Right lung (tissue), 5 donors: ENCODE results near the gene CLPTM1L. TPM values are rescaled to one million over a fixed set of nuclear protein-coding genes. Genes with fewer than 3 reads are reported as not detected.

Source experiments
- DNase-seq, 2 donors: peaks; one replicate each; pipeline ENCODE4 v3.0.0-alpha.2; 2013
- polyA plus RNA-seq, 5 donors: library from polyadenylated mRNA; unstranded; fragments of 120-200 nt; gene quantifications; one replicate each; pipeline versions ENCODE4 v1.2.1 to v1.2.3, GENCODE V29; 2013; ENCODE audit warnings: inconsistent platforms in 1 of 5, low replicate concordance in 1 of 5; ENCODE audit not compliant: insufficient read length in 5 of 5, insufficient read depth in 1 of 5

CLPTM1L gene
- polyA plus RNA-seq, 5 donors, result 81.2 to 109 (median 84.6) TPM

DNA sequence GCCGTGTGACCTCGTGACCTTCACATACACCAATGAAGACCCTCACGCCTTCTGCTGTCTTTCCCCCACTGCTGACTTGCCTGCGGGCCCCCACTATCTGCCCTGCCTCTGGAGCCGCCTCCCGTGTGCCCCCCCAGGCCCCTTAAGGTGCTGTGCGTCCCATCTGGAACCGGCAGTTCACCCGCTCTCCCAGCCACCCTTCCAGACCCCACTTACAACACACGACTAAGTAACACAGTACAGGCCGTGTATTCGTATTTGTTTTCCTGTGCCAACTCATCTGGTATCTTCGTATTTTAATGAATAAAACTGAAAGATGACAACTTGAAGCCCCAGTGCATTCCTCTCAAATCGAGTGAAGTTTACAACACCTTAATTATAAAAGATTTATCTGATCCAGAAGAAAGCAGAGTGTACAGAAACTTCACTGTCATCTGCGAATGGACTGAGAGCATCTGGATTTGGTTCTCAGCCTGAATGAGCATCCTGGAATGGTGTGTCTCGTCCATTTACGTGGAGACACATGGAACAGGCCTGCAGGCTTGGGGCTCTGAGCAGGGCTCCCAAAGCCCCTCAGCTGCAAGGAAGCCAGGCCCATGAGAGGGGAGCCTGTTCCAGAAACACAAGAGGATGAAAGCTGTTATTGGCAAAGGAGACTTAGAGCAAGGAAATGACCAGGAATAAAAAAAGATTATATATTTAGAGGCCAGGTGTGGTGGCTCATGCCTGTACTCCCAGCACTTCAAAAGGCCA is 28.1 kb downstream of the CLPTM1L start:
- DNase-seq, result no peak

GRCh38 chr5:1315709-1316587 is 29.0 kb downstream of the CLPTM1L start:
- peak; percentile 51 to 52 for DNase-seq

GRCh38 chr5:1315018-1315708 is 29.7 kb downstream of the CLPTM1L start:
- no peak for DNase-seq

DNA sequence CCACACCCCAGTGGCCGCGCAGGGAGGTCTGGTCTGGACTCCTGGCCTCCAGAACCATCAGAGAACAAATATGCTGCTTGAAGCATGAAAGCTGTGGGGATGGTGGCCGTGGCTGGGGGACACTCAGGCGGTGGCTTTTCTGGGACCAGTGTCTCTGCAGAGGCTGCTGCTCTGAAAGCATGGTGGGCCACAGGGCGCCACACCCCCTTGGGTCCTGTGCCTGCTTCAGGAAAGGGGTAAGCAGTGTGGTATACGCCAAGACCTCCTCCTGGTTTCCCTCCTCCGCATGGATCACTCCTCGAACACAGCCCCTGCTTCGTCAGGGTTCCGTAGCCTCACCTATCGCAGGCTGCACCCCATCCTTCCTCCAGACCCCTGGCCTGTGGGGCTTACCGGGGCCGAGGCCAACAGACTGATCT is 30.3 kb downstream of the CLPTM1L start:
- DNase-seq, result no peak

GRCh38 chr5:1312993-1313833 is 31.7 kb downstream of the CLPTM1L start:
- DNase-seq, result no peak

GRCh38 chr5:1312206-1312605 is 32.7 kb downstream of the CLPTM1L start:
- DNase-seq, result no peak

DNA sequence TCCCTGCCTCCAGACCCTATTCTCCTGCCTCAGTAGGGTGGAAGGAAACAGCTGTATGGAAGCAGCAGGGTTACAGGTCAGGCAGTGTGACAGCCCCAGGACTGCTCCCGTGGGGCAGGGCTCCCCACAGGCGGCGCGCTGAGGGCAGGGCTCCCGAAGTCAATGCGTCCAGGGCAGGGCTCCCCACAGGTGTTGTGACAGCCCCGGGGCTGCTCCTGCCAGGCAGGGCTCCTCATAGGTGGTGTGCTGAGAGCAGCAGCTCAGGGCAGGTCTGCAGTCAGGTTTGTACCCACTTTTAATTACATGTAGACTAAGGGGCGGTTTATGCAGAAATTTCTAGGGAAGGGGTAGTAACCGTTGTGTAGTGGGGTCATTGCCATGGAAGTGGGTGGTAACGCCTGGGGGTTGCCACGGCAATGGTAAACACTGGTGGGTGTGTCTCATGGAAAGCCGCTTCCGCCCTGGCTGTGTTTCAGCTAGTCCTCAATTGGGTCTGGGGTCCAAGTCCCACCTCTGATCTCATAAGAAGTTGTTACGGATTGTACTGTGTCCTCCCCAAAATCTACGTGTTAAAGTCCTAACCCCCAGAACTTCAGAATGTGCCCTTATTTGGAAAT is 33.4 kb downstream of the CLPTM1L start:
- no peak for DNase-seq

- no peak for DNase-seq
Measured at GRCh38 chr5:1310118-1310517, 34.8 kb downstream of the CLPTM1L start.

GRCh38 chr5:1304033-1304432 is 40.9 kb downstream of the CLPTM1L start:
- DNase-seq, result no peak

DNA sequence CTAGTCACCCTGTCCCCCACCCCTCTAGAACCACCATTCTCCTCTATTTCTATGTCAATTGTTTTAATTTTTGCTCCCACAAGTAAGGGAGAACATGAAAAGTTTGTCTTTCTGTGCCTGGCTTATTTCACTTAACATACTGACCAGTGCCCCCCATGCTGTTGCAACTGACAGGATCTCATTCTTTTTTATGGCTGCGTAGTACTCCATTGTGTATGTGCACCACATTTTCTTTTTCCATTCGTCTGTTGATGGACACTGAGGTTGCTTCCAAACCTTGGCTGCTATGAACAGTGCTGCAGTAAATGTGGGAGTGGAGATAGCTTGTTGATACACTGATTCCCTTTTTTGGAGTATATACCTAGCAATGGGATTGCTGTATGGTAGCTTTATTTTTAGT is 42.6 kb downstream of the CLPTM1L start:
- no peak for DNase-seq

- DNase-seq, result no peak
Measured at GRCh38 chr5:1300581-1301083, 44.3 kb downstream of the CLPTM1L start.

DNA sequence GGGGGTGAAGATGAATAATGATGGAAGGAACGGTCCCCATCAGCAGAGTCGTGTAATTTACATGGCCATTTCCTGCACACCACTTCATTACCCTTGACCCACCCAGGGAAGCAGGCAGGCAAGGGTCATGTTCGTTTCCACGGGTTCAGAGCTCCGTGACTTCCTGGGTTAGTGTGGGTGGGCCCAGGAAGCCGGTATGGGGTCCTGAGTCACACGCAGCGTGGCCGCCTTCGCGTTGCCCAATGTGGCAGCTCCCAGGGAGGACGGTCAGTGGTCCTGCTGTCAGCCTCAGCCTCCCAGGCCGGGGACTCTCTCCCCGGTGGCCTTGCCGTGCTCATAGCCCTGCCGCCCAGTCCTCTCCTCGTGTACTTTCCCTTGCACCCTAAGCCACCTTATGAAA is 44.9 kb downstream of the CLPTM1L start:
- DNase-seq, result no peak

GRCh38 chr5:1299511-1299850 is 45.4 kb downstream of the CLPTM1L start:
- no peak for DNase-seq

GRCh38 chr5:1298723-1299510 is 46.0 kb downstream of the CLPTM1L start:
- no peak for DNase-seq

- DNase-seq, result no peak
Measured at GRCh38 chr5:1298067-1298551, 46.8 kb downstream of the CLPTM1L start.

DNA sequence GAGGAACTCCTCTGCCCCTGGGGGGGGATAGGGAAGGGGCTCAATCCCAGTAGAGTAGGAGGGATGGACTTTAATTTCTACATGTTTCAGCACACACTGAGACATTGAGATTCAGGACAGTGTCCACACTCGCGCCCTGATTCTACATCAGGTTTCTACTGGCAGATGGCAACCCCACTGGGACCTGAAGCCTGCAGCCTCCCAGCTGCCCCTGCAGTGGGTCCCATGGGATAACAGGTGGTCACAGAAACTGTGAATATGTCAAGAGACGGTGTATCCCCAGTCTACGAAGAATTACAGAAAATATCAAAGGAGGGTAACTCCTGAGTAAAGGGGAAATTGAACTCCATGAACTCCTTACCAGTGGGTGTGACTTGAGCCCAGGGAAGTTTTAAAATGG is 47.7 kb downstream of the CLPTM1L start:
- DNase-seq, result no peak

- DNase-seq, result no peak
Measured at GRCh38 chr5:1295650-1296037, 49.3 kb downstream of the CLPTM1L start.

- DNase-seq, result no peak
Measured at GRCh38 chr5:1294835-1295649, 49.9 kb downstream of the CLPTM1L start, which contains the start of gene TERT. Gene TERT, minus strand, starts transcription at chr5:1295068. Its CDS starts 79 bp downstream, at chr5:1294989.
